MM.1S (cell line): ENCODE results near the gene CYP27A1.

ENCODE experiments used
- CTCF ChIP-seq: fragments of 300-600 bp; sonication (generic); IDR thresholded peaks from 2 replicates; pipeline ENCODE4 v1.5.1; 2016; ENCODE audit warnings: antibody characterized with exemption, low read length, mixed read lengths
- EZH2phosphoT487 ChIP-seq: fragments of 300-600 bp; sonication (generic); IDR thresholded peaks from 2 replicates; pipeline ENCODE4 v1.6.1; 2018; ENCODE audit warnings: antibody characterized with exemption, low read length

- no peak for TF ChIP-seq CTCF
- no peak for TF ChIP-seq EZH2phosphoT487
Measured at GRCh38 chr2:218859988-218860831, 78.3 kb downstream of the CYP27A1 start.
